Left cardiac atrium (tissue), 4 donors: ENCODE results near the gene FFAR2. TPM values are rescaled to one million over a fixed set of nuclear protein-coding genes. Genes with fewer than 3 reads are reported as not detected.
A peak's percentile ranks its signal among the peaks of the same experiment; 100 is the strongest.
"Not testable (repeated sequence)": the region's sequence is repeated elsewhere in the genome, so short reads cannot be mapped to it uniquely, and the experiment has no call there.

Experiments used
- ATAC-seq, 2 donors: fragments of 200-7000 bp; cut with Tn5 transposase; one replicate each; pipeline ENCODE4 v1.9.1; 2020; ENCODE audit warnings: mild to moderate bottlenecking in 2 of 2, moderate library complexity in 2 of 2
- DNase-seq: peaks from one replicate; pipeline ENCODE4 v3.0.0-alpha.2; 2020
- intact Hi-C, 2 donors: fragments of 100-400 bp; cut with DNase I; formaldehyde crosslinking; loops; one replicate each; pipeline versions ENCODE4 v1.14.1 to v1.15.1; 2022 to 2023
- total RNA-seq, 2 donors: library from RNA; stranded (reverse); fragmentation: NEBNext Ultra II Directional; extraction: Animal tissue kit (Norgen Biotek cat#: 25700); gene quantifications; one replicate each; pipeline ENCODE4 v1.2.1, GENCODE V29; 2021
- donor health status: DM: no; HTN: yes; CAD: no.
- donor health status: DM: no; HTN: yes; CAD: no; lungs with severe emphysema.
- donor health status: DM: yes; HTN: yes; CAD: no.
- donor health status: Dilated cardiomyopathy.

FFAR2 gene
- total RNA-seq, 2 donors from 2014 or later: 0.44 to 0.47 TPM

DNA sequence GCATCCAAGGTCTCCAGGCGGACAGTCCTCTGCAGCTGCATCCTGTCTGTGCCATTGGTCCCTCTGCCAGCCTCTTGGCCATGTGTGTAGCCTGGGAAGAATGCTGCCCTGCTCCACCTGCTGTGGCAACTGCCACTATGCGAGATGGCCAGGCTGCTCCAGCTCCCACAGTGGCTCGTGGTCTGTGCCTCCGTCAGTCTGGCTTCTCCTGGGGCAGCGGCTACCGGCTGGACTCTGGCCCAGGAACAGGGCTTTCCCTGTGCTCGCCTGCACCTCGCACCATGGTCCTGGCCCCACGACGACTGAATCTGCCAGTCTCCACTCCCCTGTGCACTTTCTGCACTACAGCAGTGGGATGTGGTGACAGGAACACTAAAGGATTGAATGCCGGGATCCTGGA, 26.7 kb upstream of the FFAR2 start:
- intact Hi-C loops: no loop called here
- ATAC-seq (no peak), DNase-seq (no peak)

DNA sequence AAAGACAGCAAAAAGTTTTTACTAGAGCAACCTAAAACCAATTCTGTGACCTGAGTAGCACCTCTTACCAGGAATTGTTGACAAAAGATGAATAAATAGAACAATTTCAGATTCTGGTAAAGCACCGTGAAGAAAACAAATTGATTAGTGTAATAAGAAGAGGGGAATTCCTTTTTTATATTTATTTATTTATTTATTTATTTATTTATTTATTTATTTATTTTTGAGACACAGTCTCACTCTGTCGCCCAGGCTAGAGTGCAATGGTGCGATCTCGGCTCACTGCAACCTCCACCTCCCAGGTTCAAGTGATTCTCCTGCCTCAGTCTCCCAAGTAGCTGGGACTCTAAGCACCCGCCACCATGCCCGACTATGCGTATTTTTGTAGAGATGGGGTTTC, 24.7 kb upstream of the FFAR2 start:
- ATAC-seq, intact Hi-C loops, DNase-seq: not testable (repeated sequence)

DNA sequence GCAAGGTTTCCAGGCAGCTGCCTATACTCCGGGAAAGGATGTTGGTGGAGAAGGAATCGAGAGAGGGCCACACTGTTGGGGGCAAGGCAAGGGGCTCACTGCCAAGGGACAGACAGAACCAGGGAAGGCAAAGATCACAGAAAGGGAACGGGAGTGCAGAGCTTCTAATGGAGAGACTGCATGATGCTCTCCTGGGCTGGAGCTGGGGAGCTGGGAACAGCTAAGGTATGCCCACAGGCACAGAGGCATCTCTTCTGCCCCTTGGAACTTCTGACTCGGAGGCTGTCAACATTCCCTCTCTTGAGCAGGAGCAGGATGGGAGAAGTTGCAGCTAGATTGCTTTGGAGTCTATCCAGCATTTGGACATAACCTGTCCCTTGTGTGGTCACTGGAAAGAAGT, 22.4 kb upstream of the FFAR2 start:
- no peak for DNase-seq
- intact Hi-C loops: no loop called here
- ATAC-seq: no peak

DNA sequence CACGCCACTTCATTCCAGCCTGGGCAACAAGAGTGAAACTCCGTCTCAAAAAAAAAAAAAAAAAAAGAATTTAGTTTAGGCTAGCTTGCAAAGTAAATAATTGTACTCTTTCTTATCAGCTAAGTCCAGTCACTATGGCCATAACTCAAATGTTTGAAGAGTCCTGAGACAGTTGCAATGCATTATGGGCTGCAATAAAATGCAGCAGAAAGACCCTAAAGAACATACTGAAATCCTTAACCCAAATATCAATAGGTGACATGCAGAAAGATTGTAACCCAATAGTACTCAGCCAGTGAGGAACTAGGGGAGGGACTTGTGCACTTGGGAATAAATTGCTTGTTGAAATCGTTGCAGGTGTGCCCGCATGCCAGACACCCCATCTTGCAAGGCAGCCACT, 20.9 kb upstream of the FFAR2 start:
- intact Hi-C loops: no loop called here
- DNase-seq (no peak), ATAC-seq (no peak)

DNA sequence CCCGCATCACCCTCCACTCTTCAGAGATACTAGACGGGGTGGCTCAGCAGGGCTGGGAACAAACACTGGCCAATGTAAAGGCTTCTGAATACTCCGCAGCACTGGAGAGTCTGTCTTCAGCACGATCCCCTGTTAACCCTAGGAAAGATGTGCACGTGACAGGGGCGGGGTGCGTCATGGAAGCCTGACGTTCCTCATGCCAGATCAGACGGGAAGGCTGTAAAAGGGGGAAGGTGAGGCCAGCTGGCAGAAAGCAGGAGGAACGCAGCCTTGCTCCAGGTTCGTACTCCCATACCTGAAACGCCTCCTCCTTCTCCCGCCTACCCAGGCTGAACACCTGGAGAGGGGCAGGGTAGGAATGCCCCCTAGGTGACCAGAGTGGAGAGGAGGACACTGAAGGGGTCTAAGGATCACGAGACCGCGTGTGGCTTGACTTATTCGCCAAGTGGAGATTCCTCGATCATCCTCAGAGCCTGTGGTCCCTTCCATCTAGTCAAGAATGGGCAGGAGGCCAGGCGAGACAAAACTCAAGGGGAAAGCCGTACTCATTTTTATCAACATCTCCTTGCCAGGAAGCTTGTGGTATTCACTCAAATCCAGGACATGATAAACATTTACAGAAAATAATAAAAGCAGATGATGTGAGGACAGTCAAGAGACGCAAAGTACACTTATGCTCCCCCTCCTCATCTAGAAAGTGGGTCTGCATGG, 18.2 kb upstream of the FFAR2 start:
- no peak for DNase-seq

DNA sequence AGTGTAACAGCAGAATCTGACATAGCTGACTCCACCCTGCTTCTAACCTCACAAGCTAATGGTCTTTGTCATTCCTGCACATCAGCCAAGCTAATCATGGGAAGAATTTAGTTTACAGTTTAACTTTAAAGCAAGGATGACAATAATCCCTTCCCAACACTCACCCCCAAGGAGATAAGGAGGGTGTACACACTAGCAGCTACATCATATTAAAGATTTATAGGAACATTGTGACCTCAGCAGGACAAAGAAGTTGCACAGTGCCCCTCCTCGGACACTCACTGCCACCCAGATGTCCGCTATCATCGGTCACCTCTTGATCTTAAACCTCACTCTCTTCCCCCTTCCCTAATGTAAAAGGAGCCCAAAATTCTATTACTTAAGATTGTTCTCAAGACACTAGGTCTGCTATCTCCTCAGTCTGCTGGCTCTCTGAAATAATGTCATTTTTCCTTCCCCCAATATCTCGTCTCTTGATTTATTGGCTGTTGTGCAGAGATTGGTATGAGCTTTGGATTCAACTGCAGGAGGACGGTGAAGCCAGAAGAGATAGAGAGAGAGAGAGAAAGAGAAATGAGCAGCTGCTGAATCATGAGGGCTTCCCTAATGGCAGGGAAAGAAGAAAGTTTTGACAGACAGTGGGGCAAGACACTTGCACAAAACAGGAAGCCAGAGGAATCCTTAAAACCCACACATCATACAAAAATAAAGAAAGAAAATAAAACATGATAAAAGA, 17.5 kb upstream of the FFAR2 start:
- intact Hi-C loops: no loop called here
- DNase-seq (no peak), ATAC-seq (no peak)

More for the DNA sequence above, 18.2 kb upstream of the FFAR2 start:
- ATAC-seq: no peak
- intact Hi-C loops: no loop called here

DNA sequence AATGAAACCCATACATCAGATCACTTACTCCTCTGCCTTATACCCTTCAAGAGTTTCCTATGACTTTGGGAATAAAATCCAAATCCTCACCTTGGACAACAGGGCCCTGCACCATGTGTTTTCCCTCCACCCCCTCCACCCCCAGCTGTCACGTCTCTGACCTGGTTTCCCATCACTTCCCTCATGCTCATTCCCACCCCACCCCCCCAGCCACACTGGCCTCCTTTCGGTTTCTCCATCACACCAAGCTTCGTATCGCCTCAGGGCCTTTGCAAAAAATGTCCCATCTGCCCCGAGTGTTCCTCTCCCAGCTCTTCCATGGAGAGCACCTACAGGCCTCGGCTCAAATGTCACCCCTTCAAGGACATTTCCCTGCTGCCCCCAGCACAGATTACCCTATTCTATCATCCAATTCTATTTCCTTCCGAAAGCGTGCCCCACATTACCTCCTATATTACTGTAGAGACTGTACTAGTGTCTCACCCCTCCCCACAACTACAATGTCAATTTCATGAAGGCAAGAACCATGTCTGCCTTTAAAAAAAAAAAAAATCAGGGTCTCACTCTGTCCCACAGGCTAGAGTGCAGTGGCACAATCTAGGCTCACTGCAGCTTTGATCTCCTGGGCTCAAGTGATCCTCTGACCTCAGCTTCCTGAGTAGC, 16.8 kb upstream of the FFAR2 start:
- intact Hi-C loops: no loop called here
- DNase-seq (no peak), ATAC-seq (no peak)

DNA sequence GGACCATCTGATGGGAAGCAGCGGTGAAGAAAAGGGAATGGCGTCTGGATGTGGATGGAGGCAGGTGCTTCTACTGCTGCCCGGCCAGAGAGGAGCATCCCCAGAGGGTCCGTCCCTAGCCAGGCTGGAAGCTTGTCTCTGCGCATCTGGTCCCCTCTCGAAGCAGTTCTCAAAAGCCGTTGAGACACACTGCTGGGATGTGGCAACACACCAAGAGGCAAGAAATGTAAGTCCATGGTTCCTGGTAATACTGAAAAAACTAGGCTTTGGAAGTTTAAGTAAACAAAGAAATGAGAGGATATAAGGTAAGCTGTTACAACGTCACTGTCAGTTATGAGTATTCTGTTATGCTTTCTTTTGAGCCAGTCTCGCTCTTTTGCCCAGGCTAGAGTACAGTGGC, 15.1 kb upstream of the FFAR2 start:
- intact Hi-C loops: no loop called here
- ATAC-seq (no peak), DNase-seq (no peak)

DNA sequence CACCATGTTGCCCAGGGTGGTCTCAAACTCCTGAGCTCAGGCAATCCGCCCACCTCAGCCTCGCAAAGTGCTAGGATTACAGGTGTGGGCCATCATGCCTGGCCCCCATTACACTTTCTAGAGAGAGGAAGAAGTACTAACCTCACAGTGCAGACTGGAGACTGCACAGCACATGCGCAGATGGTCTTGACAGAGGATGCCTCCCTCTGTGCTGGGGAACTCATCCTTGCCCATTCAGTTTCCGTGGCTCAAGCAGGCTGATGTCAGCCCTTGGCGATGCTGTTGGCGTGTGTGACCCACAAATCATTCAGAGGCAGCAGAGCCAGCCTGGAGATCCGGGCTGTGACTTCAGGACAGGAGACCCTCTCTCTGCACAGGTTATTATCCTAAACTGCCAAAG, 14.6 kb upstream of the FFAR2 start:
- intact Hi-C loops: no loop called here
- DNase-seq (no peak), ATAC-seq (no peak)

DNA sequence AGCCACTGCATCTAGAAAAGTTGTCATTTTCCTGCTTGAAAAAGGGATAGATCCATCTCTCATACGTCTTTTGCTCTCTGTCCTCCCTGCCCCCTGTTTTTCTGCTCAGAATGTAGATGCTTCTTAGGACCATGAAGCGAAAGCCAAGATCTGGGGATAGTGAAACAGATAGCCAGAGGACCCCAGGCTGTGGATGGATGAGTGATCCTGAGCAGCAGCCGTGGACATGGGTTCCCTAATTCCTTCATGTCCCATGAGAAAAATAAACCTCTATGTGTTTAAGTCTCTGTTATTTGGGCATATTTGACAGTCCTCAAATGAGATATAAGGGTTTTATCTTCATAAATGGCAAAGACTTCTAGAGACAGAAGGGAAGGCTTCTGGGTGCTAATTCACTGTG, 12.2 kb upstream of the FFAR2 start:
- DNase-seq (no peak), ATAC-seq (no peak)
- intact Hi-C loops: no loop called here

DNA sequence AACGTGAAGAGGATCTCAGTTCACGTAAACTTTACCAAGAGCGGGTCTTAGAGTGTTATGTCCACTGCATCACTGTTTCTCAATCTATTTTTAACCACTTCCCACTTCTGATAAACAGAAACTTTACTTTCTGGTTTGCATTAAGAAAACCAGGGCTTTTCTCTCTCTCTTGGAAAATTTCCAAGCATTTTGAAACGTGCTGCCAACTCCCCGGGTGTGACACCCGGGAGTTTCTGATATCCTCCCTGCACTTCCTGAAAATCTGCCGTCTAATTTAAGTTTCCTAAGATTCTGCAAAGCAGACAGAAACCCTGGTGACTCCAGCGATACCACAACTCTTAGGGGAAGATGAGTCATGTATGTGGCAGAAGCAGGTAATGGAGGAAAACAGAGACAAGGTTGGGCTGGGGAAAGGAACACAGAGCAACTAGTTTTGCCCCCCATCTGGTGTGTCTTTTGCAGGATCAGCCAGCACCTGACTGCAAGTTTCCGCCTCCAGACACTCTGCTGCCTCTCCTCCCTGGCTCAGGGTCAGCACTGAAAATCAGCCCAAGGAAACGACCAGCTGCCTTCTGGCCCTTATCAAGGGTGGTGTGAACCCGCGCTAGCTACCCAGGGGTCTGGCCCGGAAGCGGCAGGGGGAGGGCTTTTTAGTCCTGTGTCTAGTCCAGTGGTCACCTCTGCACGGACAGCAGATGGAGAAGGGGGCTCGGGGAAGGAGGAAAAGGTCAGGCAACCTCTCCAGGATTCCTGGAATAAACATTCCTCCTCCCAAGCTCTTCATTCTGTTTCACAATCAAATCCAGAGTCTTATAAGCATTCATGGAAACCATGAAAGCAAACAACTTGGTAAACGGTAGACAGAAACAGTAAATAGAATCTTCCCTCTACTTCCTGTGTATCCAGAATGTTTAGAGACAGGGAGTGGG, 11.3 kb upstream of the FFAR2 start:
- DNase-seq (peak; percentile 35), ATAC-seq (peak; percentile 57 to 71)
- intact Hi-C loops: no loop called here

DNA sequence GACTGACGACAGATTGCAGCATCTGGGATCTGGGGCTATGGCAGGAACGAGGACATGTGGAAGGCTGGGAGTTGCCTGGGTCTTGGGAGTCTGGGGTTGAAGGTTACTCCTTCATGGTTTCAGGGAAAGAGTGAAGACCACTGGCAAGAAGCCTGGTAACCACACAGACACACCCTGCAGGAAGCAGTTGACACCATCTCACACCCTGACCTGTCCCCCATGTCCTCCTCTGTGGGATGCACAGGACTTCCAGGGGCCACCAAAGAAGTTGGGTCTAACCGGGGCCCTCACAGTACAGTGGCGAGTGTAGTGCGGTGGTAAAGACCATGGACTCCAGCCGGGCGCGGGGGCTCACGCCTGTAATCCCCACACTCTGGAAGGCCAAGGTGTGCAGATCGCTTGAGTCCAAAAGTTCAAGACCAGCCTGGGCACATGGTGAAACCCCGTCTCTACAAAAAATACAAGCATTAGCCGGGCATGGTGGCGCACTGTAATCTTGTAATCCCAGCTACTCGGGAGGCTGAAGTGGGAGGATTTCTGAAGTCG, 10.6 kb upstream of the FFAR2 start:
- ATAC-seq: no peak
- no peak for DNase-seq
- intact Hi-C loops: no loop called here

DNA sequence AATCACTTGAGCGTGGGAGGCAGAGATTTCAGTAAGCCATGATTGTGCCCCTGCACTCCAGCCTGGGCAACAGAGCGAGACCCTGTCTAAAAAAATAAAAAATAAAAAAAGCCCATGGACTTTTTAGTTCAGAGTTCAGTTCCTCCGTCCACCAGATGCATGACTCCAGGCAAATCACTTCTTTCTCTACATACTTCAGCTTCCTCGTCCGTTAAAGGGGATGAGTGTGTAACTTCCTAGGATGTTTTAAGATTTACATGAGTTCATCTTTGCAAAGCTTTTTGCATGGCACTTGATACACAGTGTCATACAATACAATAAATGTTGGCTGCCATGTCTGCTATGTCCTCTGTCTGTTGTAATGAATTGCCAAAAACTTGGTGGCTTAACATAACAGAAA, 10.0 kb upstream of the FFAR2 start:
- ATAC-seq: no peak
- DNase-seq: no peak
- intact Hi-C loops: no loop called here

DNA sequence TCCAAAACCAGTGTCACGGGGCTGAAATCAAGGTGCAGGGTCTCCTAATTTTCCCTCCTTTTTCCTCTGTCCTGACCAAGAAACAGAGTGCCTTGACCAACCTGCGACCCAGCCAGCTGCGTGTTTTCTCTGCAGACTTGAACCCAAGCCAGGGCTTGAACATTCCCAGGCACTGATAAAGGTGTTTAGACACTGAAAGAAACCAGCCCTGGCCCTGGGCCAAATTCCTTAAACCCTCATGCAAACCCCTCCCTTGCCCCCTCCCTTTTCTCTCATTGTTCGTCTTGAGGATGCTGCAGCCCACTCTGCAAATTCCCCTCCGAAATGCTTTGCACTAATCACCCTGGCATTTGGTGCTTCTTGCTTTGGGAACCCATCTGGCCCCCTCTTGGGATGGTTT, 9.5 kb upstream of the FFAR2 start:
- intact Hi-C loops: no loop called here
- ATAC-seq (no peak), DNase-seq (no peak)

DNA sequence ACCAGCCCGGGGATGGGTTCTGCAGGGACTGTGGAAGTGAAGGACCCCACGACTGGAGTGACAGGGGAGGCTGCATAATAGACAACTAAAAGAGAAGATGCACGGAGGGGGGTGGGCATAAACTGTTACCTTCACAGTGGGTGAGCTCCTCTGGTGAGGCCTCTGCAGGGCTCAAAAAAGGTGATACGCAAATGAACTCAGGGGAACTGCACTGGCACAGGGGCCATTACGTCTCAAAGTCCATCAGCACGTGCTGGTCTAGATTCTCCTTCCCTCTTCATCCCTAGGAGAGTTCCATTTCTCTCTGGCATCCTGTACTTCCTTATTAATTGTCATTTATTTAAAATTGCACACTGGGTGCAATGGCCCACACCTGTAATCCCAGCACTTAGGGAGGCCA, 8.1 kb upstream of the FFAR2 start:
- DNase-seq (no peak), ATAC-seq (no peak)
- intact Hi-C loops: no loop called here

DNA sequence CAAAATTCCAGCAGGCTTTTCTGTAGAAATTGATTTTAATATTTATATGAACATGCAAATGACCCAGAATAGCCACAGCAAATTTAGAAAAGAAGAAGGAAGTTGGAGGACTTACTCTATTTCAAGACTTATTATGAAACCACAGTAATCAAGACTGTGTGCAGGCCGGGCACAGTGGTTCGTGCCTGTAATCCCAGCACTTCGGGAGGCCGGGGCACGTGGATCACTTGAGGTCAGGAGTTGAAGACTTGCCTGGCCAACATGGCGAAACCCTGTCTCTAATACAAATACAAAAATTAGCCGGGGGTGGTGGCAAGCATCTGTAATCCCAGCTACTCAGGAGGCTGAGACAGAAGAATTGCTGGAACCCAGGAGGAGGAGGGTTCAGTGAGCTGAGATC, 6.0 kb upstream of the FFAR2 start:
- intact Hi-C loops: no loop called here
- ATAC-seq: peak; percentile 19 to 44
- peak; percentile 33 for DNase-seq

DNA sequence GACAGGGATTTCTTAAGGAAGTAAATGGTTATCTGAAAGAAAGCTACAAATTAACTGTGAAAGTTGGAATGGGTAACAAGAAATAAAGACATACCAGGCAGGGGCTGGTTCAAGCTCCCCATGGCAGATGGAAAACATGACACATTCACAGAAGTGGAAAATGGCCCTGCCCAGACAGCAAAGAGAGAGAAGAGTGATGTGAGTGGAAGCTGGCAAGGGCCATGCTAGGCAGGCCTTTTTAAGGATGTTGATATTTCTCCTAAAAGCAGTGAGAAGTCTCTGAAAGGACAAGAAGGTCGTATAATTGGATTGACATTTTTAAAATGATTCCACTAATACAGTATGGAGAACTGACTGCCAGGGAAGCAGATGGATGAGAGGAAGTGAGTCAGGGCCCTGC, 3.3 kb upstream of the FFAR2 start:
- DNase-seq: no peak
- intact Hi-C loops: no loop called here
- no peak for ATAC-seq

DNA sequence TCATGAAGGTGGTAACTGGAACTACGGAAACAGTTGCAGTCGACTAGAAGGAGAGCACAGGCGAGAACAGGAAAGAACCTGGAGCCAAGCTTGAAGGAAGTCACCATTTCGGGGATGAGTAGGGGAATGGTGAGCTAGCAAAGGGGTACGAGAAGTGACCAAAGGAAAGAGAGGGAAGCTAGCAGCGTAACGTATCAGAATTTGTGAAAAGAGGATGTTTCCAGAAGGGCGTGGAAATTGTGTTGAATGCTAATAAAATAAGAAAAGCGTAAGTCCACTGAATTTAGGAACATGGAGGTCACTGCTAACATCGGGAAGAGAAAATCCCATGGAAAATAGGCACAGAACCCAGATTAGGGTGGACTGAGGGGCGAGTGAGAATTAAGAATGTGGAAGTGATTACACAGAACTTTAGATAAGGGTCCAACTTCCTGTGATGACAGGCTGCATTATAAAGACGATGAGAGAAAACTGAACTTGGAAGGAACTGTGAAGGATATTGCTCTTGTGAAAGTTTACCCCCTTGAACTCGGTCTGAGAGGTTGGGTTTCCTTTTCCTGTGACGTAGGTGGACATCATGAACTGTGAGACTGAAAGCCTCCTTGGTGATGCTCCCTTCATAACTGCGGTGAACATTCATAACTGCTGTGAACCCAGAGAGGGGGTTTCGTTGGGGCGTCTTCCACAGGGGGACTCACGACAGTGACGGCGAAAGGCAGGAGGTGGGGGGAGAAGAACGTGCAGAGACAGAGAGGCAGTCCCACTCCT, 2.0 kb upstream of the FFAR2 start:
- intact Hi-C loops: no loop called here
- DNase-seq: no peak
- ATAC-seq: no peak
